WTC11 (cell line): ENCODE results near the gene EP400.

ENCODE experiments used
- CTCF ChIP-seq: fragments of 200-600 bp; IDR thresholded peaks from 2 replicates; pipeline ENCODE4 v1.8.0; 2022; ENCODE audit warnings: antibody characterized with exemption
- HMGXB4 ChIP-seq: sonication (generic); formaldehyde crosslinking; IDR thresholded peaks from 2 replicates; pipeline ENCODE4 v1.8.1; 2023; ENCODE audit warnings: mild to moderate bottlenecking, moderate library complexity, missing genetic modification reagents
- KAT7 ChIP-seq: sonication (generic); formaldehyde crosslinking; IDR thresholded peaks from 2 replicates; pipeline ENCODE4 v1.8.1; 2023; ENCODE audit warnings: missing genetic modification reagents, mild to moderate bottlenecking, borderline replicate concordance
- ZNF281 ChIP-seq: sonication (generic); formaldehyde crosslinking; IDR thresholded peaks from 2 replicates; pipeline ENCODE4 v1.8.0; 2023; ENCODE audit warnings: mild to moderate bottlenecking, missing genetic modification reagents

- no peak for TF ChIP-seq CTCF
- TF ChIP-seq ZNF281 (CRISPR knock-in tag) = no peak
- TF ChIP-seq HMGXB4 = no peak
- TF ChIP-seq KAT7 (CRISPR knock-in tag) = no peak
Observed at GRCh38 chr12:131927110-131928079, 22.3 kb upstream of the EP400 start.
